KOPT-K1 (cell line): ENCODE results near the gene KLHDC8A.
"Not testable (repeated sequence)": the region's sequence is repeated elsewhere in the genome, so short reads cannot be mapped to it uniquely, and the experiment has no call there.

Experiments used
- H3K27ac ChIP-seq: fragments of 200-600 bp; sonication (generic); 2 replicates; pipeline ENCODE4 v1.5.1; 2016; ENCODE audit warnings: antibody characterized with exemption, mild to moderate bottlenecking, low read depth, low read length; ENCODE audit not compliant: poor library complexity, severe bottlenecking
- H3K36me3 ChIP-seq: fragments of 200-600 bp; sonication (generic); 2 replicates; pipeline ENCODE4 v1.5.1; 2017; ENCODE audit warnings: antibody characterized with exemption, mild to moderate bottlenecking, low read length, moderate library complexity; ENCODE audit not compliant: insufficient read depth
- H3K9me3 ChIP-seq: fragments of 200-600 bp; sonication (generic); 2 replicates; pipeline ENCODE4 v1.5.1; 2017; ENCODE audit warnings: antibody characterized with exemption, low read length, mild to moderate bottlenecking; ENCODE audit not compliant: insufficient read depth, poor library complexity, severe bottlenecking

KLHDC8A gene

GRCh38 chr1:205304046-205304694, 52.6 kb downstream of the KLHDC8A start:
- Histone ChIP-seq H3K36me3 (no peaks in the 10 kb centered on the region), H3K9me3 (no peaks in the 10 kb centered on the region), H3K27ac (no peak overlapping the region)

- Histone ChIP-seq H3K9me3 (no peaks in the 10 kb centered on the region), H3K36me3 (no peaks in the 10 kb centered on the region), H3K27ac (no peak overlapping the region)
Observed at GRCh38 chr1:205303247-205303888, 53.4 kb downstream of the KLHDC8A start.

GRCh38 chr1:205301842-205302588, 54.7 kb downstream of the KLHDC8A start:
- H3K27ac ChIP-seq = no peak overlapping the region
- no peaks in the 10 kb centered on the region for H3K36me3 ChIP-seq
- no peaks in the 10 kb centered on the region for H3K9me3 ChIP-seq

- Histone ChIP-seq H3K27ac (no peak overlapping the region), H3K9me3 (no peaks in the 10 kb centered on the region), H3K36me3 (no peaks in the 10 kb centered on the region)
Observed at GRCh38 chr1:205301205-205301821, 55.4 kb downstream of the KLHDC8A start.

- Histone ChIP-seq H3K36me3 (no peaks in the 10 kb centered on the region), H3K27ac (no peak overlapping the region), H3K9me3 (no peaks in the 10 kb centered on the region)
Observed at GRCh38 chr1:205300149-205300548, 56.6 kb downstream of the KLHDC8A start.

GRCh38 chr1:205298191-205298994, 58.3 kb downstream of the KLHDC8A start:
- Histone ChIP-seq H3K36me3 (no peaks in the 10 kb centered on the region), H3K9me3 (no peaks in the 10 kb centered on the region), H3K27ac (no peak overlapping the region)

GRCh38 chr1:205297546-205298177, 59.1 kb downstream of the KLHDC8A start:
- H3K27ac ChIP-seq, H3K9me3 ChIP-seq, H3K36me3 ChIP-seq: not testable (repeated sequence)

GRCh38 chr1:205296154-205296553, 60.6 kb downstream of the KLHDC8A start:
- H3K27ac ChIP-seq = no peak overlapping the region
- H3K9me3 ChIP-seq = no peaks in the 10 kb centered on the region
- H3K36me3 ChIP-seq = no peaks in the 10 kb centered on the region

GRCh38 chr1:205294934-205295333, 61.8 kb downstream of the KLHDC8A start:
- Histone ChIP-seq H3K36me3 (no peaks in the 10 kb centered on the region), H3K9me3 (no peaks in the 10 kb centered on the region), H3K27ac (no peak overlapping the region)

GRCh38 chr1:205294175-205294917, 62.4 kb downstream of the KLHDC8A start:
- H3K27ac ChIP-seq = no peak overlapping the region
- no peaks in the 10 kb centered on the region for H3K36me3 ChIP-seq
- no peaks in the 10 kb centered on the region for H3K9me3 ChIP-seq

- no peak overlapping the region for H3K27ac ChIP-seq
Observed at GRCh38 chr1:205293350-205294074, 63.2 kb downstream of the KLHDC8A start.

GRCh38 chr1:205291596-205291995, 65.1 kb downstream of the KLHDC8A start:
- Histone ChIP-seq H3K9me3 (no peaks in the 10 kb centered on the region), H3K36me3 (no peaks in the 10 kb centered on the region), H3K27ac (no peak overlapping the region)

More at GRCh38 chr1:205293350-205294074, 63.2 kb downstream of the KLHDC8A start:
- Histone ChIP-seq H3K9me3 (no peaks in the 10 kb centered on the region), H3K36me3 (no peaks in the 10 kb centered on the region)
